ENCODE measurements around the gene COL4A2.

- TF ChIP-seq REST (IDR thresholded peaks at IDR 0.05), result no peak
- no peak for TF ChIP-seq CTCF (IDR thresholded peaks at IDR 0.05; ENCODE audit: low read depth, low read length, missing input control)
- TF ChIP-seq YY1 (IDR thresholded peaks at IDR 0.05), result no peak
- TF ChIP-seq SP1 (IDR thresholded peaks at IDR 0.05), result no peak
- no peak for TF ChIP-seq GABPA (IDR thresholded peaks at IDR 0.05 in 1 of 2, conservative IDR thresholded peaks at IDR 0.05 in 1 of 2)
- TF ChIP-seq JUND (IDR thresholded peaks at IDR 0.05), result no peak
- no peak for TF ChIP-seq RXRA (IDR thresholded peaks at IDR 0.05)
- no peak for TF ChIP-seq MAX (IDR thresholded peaks at IDR 0.05)
- no peak for TF ChIP-seq ZBTB33 (IDR thresholded peaks at IDR 0.05)
- TF ChIP-seq, protein P1, sequence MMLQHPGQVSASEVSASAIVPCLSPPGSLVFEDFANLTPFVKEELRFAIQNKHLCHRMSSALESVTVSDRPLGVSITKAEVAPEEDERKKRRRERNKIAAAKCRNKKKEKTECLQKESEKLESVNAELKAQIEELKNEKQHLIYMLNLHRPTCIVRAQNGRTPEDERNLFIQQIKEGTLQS (IDR thresholded peaks at IDR 0.05), result no peak
- no peak for TF ChIP-seq FOXA1 (IDR thresholded peaks at IDR 0.05)
- no peak for TF ChIP-seq NR2F2 (IDR thresholded peaks at IDR 0.05)
These were observed 15.8 kb upstream of the COL4A2 start for GRCh38 chr13:110291286-110291685.

Data from liver (tissue), 3 donors.